Measurements from ENCODE around the gene ATXN7. TPM values are rescaled to one million over a fixed set of nuclear protein-coding genes. Genes with fewer than 3 reads are reported as not detected.

Gene ATXN7
- total and polyA plus RNA-seq, 2 of the 4 experiments (the other 2 are of a cell fraction): 8.6 to 13.6 TPM

GRCh38 chr3:63891518-63891917, 27.9 kb downstream of the ATXN7 start:
- Histone ChIP-seq H3K56ac (ENCODE audit: extremely low read depth, insufficient read depth, low read length) (no peak overlapping the region), H3K18ac (ENCODE audit: low read depth, low read length) (no peak overlapping the region), H2BK15ac (ENCODE audit: low read depth, low read length) (no peak overlapping the region), H3K9me3 (ENCODE audit: control insufficient read depth, insufficient read depth, low read length) (no peaks in the 10 kb centered on the region), H2AFZ (replicated peaks; ENCODE audit: low read length, poor library complexity) (no peak overlapping the region), H2BK20ac (ENCODE audit: low read depth, low read length) (no peak overlapping the region), H3K9me1 (ENCODE audit: insufficient read depth, low read length) (peaks cover 3% of the 10 kb centered on the region), H3K27me3 (ENCODE audit: control insufficient read depth, insufficient read depth, low read length) (no peaks in the 10 kb centered on the region), H4K20me1 (ENCODE audit: insufficient read depth, low read length) (peaks cover 15% of the 10 kb centered on the region; the same call in 1 of the 2 replicates), H4K8ac (ENCODE audit: low read depth in 2 of 2, low read length in 2 of 2) (no peak overlapping the region), H2AK9ac (replicated peaks; ENCODE audit: low read depth, low read length, poor library complexity) (no peak overlapping the region), H4K91ac (ENCODE audit: insufficient read depth, low read depth, low read length) (no peak overlapping the region), H4K5ac (ENCODE audit: low read depth, low read length) (no peak overlapping the region), H3K14ac (replicated peaks; ENCODE audit: low read depth, low read length) (no peak overlapping the region), H3K4ac (ENCODE audit: low read depth, low read length) (no peak overlapping the region), H2BK120ac (ENCODE audit: low read depth, low read length) (no peak overlapping the region), H3K4me1 (ENCODE audit: control insufficient read depth, insufficient read depth, low read length) (peaks cover 3% of the 10 kb centered on the region), H3K27ac (ENCODE audit: insufficient read depth, low read length) (no peak overlapping the region), H2BK5ac (ENCODE audit: low read depth, low read length, poor library complexity, severe bottlenecking) (no peak overlapping the region), H3K23ac (ENCODE audit: low read depth, low read length) (no peak overlapping the region), H2AK5ac (ENCODE audit: low read depth, low read length) (no peak overlapping the region), H3K36me3 (ENCODE audit: control insufficient read depth, insufficient read depth, low read length) (no peaks in the 10 kb centered on the region), H3K9ac (ENCODE audit: low read depth, low read length) (no peak overlapping the region), H3K4me3 (ENCODE audit: insufficient read depth, low read depth, low read length) (no peak overlapping the region), H3K4me2 (ENCODE audit: low read depth, low read length) (no peak overlapping the region), H3K79me1 (ENCODE audit: low read depth in 1 of 2, low read length in 2 of 2) (peaks cover 16 to 53% of the 10 kb centered on the region in 2 experiments; a peak in 3 of 4 replicates)
- TF ChIP-seq RCOR1 (IDR thresholded peaks at IDR 0.05; ENCODE audit: insufficient replicate concordance, low read length): no peak
- no peak for TF ChIP-seq FOS (IDR thresholded peaks at IDR 0.05; ENCODE audit: low read depth, low read length)
- TF ChIP-seq SMC3 (IDR thresholded peaks at IDR 0.05; ENCODE audit: low read depth, low read length): no peak
- no peak for TF ChIP-seq RAD21 (IDR thresholded peaks at IDR 0.05; ENCODE audit: low read length)
- TF ChIP-seq MAZ (IDR thresholded peaks at IDR 0.05; ENCODE audit: borderline replicate concordance, low read depth, low read length): no peak
- no peak for TF ChIP-seq RFX5 (IDR thresholded peaks at IDR 0.05; ENCODE audit: low read depth, low read length)
- no peak for TF ChIP-seq MXI1 (IDR thresholded peaks at IDR 0.05; ENCODE audit: borderline replicate concordance, low read depth, low read length)
- no peak for TF ChIP-seq ELK1 (IDR thresholded peaks at IDR 0.05; ENCODE audit: borderline replicate concordance, low read depth, low read length)
- no peak for TF ChIP-seq POLR2A (IDR thresholded peaks at IDR 0.05; ENCODE audit: low read depth, low read length)
- TF ChIP-seq CEBPB (IDR thresholded peaks at IDR 0.05; ENCODE audit: low read depth, low read length): no peak
- no peak for TF ChIP-seq NFE2L2 (IDR thresholded peaks at IDR 0.05; ENCODE audit: low read depth, low read length)
- intact Hi-C loops (cut with micrococcal nuclease) (no loop called here), in situ Hi-C loops (cut with MboI; ENCODE audit: low sequenced_read_pairs) (no loop called here), dilution Hi-C loops (cut with HindIII; ENCODE audit: low sequenced_read_pairs, unreplicated experiment) (no loop called here)
- BruUV-seq (replicated peaks): no TSS peak
- ATAC-seq (ENCODE audit: low read depth): no peak
- CTCF ChIA-PET: no interaction called here
- POLR2A ChIA-PET (ENCODE audit: unreplicated experiment): no interaction called here
- DNase-seq: no peak
- WGBS, 2 experiments (ENCODE audit: extremely low coverage in 2 of 2, insufficient read length in 1 of 2): no CpG with 5 or more reads among the region's 5 CpGs
